ENCODE data around the gene DERA.
"Not testable (repeated sequence)": the region's sequence is repeated elsewhere in the genome, so short reads cannot be mapped to it uniquely, and the experiment has no call there.

Gene DERA

DNA sequence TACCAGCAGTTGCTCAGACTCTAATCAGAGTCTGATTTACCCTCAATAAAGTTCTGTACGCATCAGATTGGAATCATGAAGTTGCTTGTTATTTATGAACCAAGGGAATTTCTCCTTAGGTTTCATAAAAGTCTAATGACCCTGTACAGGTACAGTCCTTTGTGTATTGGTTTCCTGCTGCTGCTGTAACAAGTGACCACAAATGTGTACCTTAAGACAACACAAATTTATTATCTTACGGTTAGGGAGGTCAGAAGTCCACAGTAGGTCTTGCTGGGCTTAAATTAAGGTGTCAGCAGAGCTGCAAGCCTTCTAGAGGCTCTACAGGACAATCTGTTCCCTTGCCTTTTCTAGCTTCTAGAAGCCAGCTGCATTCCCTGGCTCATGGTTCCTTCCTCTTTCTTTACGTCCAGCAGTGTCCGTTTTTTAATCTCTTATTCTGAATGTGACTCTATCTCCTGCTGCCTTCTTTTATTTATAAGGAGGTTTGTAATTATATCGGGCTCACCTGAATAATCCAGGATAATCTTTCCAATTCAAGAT is 6.7 kb upstream of the DERA start:
- no peak for DNase-seq

DNA sequence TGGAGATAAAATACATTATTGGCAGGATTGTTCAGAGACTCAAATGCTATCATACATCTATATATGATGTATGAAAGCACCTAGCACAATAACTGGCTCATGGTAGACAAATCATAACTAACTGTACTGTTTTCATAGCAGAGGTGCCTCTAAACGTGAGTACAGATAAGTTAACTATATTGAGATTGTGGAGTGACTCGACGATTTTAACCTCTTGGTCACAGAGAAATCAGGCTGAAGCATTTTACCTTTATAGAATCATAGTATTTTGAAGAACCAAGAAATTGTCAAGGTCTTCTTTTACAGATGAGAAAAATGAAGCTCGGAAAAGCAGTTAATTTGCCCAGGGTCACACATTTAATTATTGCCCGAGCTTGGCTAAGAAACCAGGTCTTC is 666 bp upstream of the DERA start:
- no peak for DNase-seq

DNA sequence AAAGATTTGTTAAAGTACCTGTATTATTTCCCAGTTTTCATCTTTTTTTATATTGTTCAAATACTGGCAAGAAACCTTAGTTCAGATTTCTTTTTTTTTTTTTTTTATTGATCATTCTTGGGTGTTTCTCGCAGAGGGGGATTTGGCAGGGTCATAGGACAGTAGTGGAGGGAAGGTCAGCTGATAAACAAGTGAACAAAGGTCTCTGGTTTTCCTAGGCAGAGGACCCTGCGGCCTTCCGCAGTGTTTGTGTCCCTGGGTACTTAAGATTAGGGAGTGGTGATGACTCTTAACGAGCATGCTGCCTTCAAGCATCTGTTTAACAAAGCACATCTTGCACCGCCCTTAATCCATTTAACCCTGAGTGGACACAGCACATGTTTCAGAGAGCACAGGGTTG is 799 bp downstream of the DERA start:
- DNase-seq, result not testable (repeated sequence)

- DNase-seq, result not testable (repeated sequence)
These were observed 3.0 kb downstream of the DERA start for GRCh38 chr12:15914131-15914530.

DNA sequence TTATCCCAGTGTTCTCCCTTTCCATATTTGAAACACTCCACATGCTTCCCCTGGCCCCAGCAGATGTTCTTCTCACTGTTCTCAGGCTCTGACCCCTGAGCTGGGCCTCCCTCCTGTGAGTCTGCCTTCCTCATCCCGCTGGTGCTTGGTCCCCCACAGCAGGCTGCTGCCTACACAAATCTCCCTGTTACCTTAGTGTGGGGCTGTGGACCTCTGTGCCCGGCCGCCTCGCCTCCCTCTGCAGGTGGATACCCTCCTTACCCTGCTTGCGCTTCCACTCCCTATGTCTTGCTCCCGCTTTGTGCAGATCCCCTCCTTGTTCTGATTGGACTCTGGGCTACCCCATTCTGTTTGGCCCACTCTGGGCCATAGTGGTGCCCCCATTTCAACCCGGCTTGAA is 6.9 kb downstream of the DERA start:
- DNase-seq, result no peak

DNA sequence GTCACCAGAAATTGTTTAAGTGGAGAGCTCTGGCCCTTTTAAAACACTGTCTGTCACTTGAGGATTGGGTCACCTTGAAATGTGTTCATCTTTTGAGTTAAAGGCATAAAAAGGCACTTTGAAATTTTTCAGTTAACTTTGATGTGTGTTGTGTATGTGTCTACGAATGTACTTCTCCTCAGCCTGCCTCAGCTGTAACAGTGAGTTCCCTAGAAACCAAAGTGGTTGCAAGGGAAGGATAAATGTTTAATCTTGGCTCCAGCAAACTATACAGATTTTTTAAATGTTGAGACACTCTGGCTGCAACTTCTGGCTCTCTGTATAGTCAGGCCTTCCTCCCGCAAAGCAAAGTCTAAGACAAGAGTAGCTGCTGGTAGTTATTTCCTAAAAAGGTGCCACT is 8.3 kb downstream of the DERA start:
- no peak for DNase-seq

DNA sequence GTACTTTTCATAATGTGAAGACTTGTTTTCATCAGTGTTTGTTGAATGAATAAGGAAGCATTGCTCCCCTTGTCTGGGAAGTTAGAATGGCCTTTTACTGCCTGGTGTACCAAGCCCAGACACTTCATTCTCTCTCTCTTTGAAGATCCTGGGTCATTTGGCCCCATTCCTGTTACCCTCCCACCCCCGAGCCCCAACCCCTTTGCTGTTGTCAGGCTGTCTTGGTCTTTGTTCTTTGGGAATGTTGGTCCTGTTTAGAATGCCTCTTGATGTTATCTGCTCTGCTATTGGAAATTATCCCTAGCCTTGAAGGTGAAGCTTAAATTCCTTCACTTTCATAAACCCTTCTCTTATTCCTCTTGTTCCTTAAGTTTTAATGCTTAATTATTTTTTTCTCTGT is 13.8 kb downstream of the DERA start:
- DNase-seq, result no peak

DNA sequence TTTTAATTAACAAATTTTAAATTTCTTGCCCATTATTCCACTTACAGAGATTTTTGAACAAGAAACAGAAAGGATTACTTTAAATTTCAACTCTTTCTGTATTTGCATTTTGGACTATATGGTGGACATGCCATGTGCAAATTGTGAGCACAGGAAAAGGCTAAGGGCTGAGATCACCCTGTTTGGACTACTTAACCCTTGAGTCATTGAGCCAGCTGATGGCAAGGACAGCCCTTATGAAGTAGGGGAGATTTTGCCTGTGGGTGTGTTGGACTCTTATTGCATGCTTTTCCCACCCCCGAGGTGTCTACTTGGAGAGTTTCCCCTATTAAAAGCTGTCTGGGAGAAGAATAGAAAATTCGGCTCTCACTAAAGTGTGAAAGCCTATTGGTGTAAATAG is 17.2 kb downstream of the DERA start:
- no peak for DNase-seq

- DNase-seq, result peak in 22 of 51 donors; percentile 1 to 41 (median 12)
These were observed 17.9 kb downstream of the DERA start for GRCh38 chr12:15928870-15929571.

GRCh38 chr12:15931590-15932053 is 20.5 kb downstream of the DERA start:
- DNase-seq, result no peak

DNA sequence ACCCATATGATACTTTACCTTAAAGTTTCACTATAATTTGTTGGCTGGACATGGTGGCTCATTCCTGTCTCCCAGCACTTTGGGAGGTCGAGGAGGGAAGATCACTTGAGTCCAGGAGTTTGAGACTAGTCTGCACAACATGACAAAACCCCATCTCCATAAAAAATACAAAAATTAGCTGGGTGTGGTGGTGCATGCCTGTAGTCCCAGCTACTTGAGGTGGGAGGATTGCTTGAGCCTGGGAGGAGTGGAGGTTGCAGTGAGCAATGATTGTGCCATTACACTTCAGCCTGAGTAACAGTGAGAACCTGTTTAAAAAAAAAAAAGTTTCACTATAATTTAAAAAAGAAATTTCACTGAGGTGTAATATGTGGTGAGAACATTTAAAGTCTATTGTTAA is 21.2 kb downstream of the DERA start:
- no peak for DNase-seq

DNA sequence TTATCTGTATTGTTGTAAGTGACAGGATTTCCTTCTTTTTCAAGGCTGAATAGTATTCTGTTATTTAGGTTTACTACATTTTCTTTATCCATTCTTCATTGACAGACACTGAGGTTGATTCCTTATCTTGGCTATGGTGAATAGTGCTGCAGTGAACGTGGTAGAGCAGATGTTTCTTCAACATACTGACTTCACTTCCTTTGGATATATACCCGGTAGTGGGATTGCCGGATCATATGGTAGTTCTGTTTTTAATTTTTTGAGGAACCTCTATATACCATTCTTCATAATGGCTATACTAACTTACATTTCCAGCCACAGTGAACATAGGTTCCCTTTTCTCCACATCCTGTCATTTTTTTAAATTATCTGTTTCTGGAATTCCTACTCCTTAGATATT is 21.8 kb downstream of the DERA start:
- no peak for DNase-seq

DNA sequence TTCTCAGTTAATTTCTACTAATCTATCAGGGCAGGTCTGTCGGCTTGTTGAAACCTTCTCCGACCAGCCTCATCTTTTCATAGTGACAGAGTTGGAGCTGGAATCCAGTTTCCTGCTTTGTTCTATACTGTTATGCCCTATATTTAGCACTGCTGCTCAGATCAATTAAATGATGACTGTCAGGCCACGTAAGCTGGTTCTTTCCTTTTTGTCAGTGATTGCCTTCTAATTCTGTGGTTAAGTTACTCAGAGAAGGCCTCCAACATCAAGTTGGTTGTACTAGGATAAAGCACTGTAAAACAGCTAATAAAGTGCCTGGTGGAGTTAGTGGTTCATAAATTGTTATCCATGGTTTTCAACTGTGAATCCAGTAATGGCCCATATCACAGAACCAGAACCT is 22.6 kb downstream of the DERA start:
- no peak for DNase-seq

- DNase-seq, result no peak
These were observed 25.6 kb downstream of the DERA start for GRCh38 chr12:15936751-15937150.

GRCh38 chr12:15937902-15938301 is 26.8 kb downstream of the DERA start:
- no peak for DNase-seq

DNA sequence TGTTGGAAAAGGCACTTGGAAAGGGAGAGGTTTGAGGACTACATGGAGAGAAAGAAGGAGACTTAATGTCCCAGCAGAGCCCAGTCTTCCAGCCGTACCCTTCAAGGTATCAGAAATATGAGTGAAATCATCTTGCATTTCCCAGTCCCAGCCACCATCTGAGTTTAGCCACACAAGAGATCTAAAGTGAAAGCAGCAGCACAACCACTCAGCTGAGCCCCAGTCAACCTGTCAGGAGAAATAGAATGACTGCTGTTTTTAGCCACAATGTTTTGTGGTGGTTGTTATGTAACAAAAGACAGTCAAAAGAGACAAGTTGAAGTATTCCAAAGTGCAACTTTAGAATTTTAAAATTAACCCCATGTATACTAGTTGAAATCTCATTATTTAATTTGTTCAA is 28.0 kb downstream of the DERA start:
- DNase-seq, result no peak

DNA sequence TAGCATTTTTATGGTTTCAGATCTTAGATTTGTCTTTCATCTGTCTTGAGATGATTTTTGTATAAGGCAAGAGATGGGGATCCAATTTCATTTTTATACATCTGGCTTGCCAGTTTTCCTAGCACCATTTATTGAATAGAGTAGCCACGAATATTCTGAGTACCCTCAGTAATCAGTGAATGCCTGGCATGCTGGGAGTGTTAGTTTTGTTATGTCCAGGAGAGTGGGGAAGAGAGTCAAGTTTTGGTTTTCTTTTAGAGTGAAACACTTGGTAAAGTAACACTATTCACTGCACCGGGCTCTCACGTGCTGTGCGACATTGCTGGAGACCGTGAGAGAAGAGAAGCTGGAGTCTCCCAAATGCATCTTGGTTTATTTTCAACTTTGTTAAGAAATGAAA is 31.3 kb downstream of the DERA start:
- DNase-seq, result no peak

DNA sequence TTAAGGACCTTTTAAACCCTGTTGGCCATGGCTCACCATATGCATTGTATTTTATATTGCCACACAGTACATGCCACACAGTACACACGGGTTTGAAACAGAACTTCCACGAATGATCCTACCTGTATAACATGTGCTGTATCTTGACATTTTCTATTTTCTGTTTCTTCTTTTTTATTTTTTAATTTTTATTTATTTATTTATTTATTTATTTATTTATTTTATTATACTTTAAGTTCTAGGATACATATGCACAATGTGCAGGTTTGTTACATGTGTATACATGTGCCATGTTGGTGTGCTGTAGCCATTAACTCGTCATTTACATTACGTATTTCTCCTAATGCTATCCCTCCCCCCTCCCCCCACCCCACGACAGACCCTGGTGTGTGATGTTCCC is 32.4 kb downstream of the DERA start:
- DNase-seq, result not testable (repeated sequence)

- not testable (repeated sequence) for DNase-seq
These were observed 37.3 kb downstream of the DERA start for GRCh38 chr12:15948461-15948860.

DNA sequence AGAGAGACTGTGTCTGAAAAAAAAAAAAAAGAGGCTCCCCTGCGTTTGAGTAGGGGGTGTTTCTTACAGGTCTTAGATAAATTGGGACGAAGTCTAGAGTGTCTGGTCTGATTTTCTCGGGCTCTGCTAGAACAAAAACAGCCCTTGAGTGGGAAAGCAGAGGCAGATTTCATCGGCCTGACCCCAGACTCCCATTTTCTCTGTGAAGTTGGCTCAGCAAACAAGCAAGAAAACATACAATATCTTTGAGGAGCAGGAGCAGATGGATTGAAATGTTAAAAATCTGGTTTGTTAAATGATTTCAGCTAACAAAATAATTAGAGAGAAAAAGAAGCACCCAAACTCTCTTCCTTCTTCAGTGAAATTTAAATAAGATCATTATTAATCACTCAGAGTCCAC is 44.1 kb downstream of the DERA start:
- DNase-seq, result no peak

GRCh38 chr12:15956010-15956409 is 44.9 kb downstream of the DERA start:
- DNase-seq, result no peak

- no peak for DNase-seq
These were observed 45.5 kb downstream of the DERA start for GRCh38 chr12:15956413-15957185.

DNA sequence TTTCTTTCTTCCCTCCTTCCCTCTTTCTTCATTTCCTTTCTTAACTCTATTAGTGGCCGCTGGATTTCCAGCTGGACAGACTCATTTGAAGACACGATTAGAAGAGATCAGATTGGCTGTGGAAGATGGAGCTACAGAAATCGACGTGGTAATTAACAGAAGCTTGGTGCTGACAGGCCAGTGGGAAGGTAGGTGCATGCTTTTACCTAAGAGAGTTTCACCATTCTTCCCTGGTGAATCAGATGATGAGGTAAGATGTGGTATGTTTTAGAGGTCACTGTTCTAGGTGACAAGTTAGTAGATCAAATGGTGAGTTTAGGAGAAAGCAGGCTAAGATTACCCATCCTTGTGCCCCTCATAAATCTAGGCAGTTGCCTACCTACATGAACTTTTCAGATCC is 51.6 kb downstream of the DERA start:
- DNase-seq, result no peak

Measured in hypothalamus (tissue), 51 donors.